Measurements from ENCODE around the gene PTPN7.

GRCh38 chr1:202123336-202123813 lies 37.0 kb downstream of the PTPN7 start:
- TF ChIP-seq, protein P1, sequence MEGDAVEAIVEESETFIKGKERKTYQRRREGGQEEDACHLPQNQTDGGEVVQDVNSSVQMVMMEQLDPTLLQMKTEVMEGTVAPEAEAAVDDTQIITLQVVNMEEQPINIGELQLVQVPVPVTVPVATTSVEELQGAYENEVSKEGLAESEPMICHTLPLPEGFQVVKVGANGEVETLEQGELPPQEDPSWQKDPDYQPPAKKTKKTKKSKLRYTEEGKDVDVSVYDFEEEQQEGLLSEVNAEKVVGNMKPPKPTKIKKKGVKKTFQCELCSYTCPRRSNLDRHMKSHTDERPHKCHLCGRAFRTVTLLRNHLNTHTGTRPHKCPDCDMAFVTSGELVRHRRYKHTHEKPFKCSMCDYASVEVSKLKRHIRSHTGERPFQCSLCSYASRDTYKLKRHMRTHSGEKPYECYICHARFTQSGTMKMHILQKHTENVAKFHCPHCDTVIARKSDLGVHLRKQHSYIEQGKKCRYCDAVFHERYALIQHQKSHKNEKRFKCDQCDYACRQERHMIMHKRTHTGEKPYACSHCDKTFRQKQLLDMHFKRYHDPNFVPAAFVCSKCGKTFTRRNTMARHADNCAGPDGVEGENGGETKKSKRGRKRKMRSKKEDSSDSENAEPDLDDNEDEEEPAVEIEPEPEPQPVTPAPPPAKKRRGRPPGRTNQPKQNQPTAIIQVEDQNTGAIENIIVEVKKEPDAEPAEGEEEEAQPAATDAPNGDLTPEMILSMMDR (IDR thresholded peaks at IDR 0.05) = no peak
- TF ChIP-seq POLR2A (IDR thresholded peaks at IDR 0.05) = no peak
